NAMALWA (cell line): ENCODE measurements around the gene LRMDA.
A peak's percentile ranks its signal among the peaks of the same experiment; 100 is the strongest.

Source experiments
- DNase-seq: peaks from one replicate; pipeline ENCODE4 v3.0.0-alpha.2; 2015; ENCODE audit warnings: low spot score

Gene LRMDA

GRCh38 chr10:76086761-76087639, 655.6 kb downstream of the LRMDA start:
- peak; percentile 7 for DNase-seq

GRCh38 chr10:76088008-76088407, 656.6 kb downstream of the LRMDA start:
- DNase-seq, result no peak

- no peak for DNase-seq
These were observed 657.6 kb downstream of the LRMDA start for GRCh38 chr10:76088980-76089379.

- DNase-seq, result no peak
These were observed 658.2 kb downstream of the LRMDA start for GRCh38 chr10:76089556-76090180.

GRCh38 chr10:76091926-76092325, 660.5 kb downstream of the LRMDA start:
- DNase-seq, result no peak

- no peak for DNase-seq
These were observed 675.2 kb downstream of the LRMDA start for GRCh38 chr10:76106611-76107010.

GRCh38 chr10:76108563-76109359, 677.3 kb downstream of the LRMDA start:
- no peak for DNase-seq

GRCh38 chr10:76111404-76111803, 680.0 kb downstream of the LRMDA start:
- no peak for DNase-seq

GRCh38 chr10:76111986-76112825, 680.8 kb downstream of the LRMDA start:
- DNase-seq, result no peak

GRCh38 chr10:76112826-76113150, 681.4 kb downstream of the LRMDA start:
- DNase-seq, result no peak

GRCh38 chr10:76113952-76114351, 682.5 kb downstream of the LRMDA start:
- no peak for DNase-seq

- no peak for DNase-seq
These were observed 683.2 kb downstream of the LRMDA start for GRCh38 chr10:76114581-76115001.

GRCh38 chr10:76115131-76115470, 683.7 kb downstream of the LRMDA start:
- no peak for DNase-seq

- DNase-seq, result no peak
These were observed 684.2 kb downstream of the LRMDA start for GRCh38 chr10:76115471-76116155.

GRCh38 chr10:76116523-76116922, 685.1 kb downstream of the LRMDA start:
- DNase-seq, result no peak

- DNase-seq, result no peak
These were observed 686.5 kb downstream of the LRMDA start for GRCh38 chr10:76117949-76118348.

GRCh38 chr10:76119036-76119435, 687.6 kb downstream of the LRMDA start:
- DNase-seq, result no peak

- DNase-seq, result no peak
These were observed 688.1 kb downstream of the LRMDA start for GRCh38 chr10:76119515-76119914.

- DNase-seq, result no peak
These were observed 690.6 kb downstream of the LRMDA start for GRCh38 chr10:76122056-76122455.

- DNase-seq, result no peak
These were observed 692.9 kb downstream of the LRMDA start for GRCh38 chr10:76124280-76124679.

- no peak for DNase-seq
These were observed 694.5 kb downstream of the LRMDA start for GRCh38 chr10:76125900-76126299.
